Measurements from ENCODE around the gene KIF4B.
A peak's percentile ranks its signal among the peaks of the same experiment; 100 is the strongest.

Gene KIF4B

DNA sequence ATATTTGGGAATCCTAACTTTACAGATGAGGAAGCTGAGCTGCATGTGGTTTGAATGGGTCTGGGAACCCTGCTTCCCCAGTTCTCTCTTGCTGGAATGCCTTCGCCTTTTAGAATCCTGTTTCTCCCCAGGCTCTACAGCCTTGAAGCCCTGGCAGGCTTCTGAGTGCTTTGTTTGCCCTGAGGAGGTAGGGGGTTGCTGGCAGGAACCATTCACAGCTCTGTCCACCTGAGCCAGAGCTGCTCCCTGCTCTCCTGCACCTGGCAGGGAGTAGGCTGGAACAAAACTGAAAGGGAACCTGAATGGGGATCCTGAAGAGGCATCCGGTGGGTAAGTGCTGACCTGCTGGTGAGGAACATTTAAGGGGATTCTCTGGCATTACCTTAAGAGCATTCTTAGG is 33.0 kb downstream of the KIF4B start:
- H3K4me3 ChIP-seq (ENCODE audit: low read length) = no peak overlapping the region
- TF ChIP-seq CTCF (conservative IDR thresholded peaks at IDR 0.05; ENCODE audit: low read length) = no peak
- no peak for DNase-seq (ENCODE audit: low read depth)

DNA sequence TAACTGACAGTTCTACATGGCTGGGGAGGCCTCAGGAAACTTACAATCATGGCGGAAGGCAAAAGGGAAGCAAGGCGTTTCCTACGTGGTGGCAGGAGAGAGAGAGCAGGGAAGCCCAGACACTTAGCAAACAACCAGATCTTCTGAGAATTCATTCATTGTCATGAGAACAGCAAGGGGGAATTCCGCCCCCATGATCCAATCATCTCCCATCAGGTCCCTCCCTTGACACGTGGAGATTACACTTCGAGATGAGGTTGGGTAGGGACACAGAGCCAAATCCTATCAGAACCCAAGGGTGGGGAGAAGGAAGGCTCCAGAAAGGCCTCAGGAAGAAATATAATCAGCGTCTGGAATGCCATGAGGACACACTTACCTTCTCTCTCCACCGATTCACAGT is 34.3 kb downstream of the KIF4B start:
- no peak for TF ChIP-seq CTCF (conservative IDR thresholded peaks at IDR 0.05; ENCODE audit: low read length)
- DNase-seq (ENCODE audit: low read depth) = no peak

GRCh38 chr5:155049569-155050383 is 36.2 kb downstream of the KIF4B start:
- DNase-seq (ENCODE audit: low read depth) = no peak
- peak; percentile 43 for TF ChIP-seq CTCF (conservative IDR thresholded peaks at IDR 0.05; ENCODE audit: low read length)
- no peak overlapping the region for H3K4me3 ChIP-seq (ENCODE audit: low read length)

More for the DNA sequence above, 34.3 kb downstream of the KIF4B start:
- no peak overlapping the region for H3K4me3 ChIP-seq (ENCODE audit: low read length)

DNA sequence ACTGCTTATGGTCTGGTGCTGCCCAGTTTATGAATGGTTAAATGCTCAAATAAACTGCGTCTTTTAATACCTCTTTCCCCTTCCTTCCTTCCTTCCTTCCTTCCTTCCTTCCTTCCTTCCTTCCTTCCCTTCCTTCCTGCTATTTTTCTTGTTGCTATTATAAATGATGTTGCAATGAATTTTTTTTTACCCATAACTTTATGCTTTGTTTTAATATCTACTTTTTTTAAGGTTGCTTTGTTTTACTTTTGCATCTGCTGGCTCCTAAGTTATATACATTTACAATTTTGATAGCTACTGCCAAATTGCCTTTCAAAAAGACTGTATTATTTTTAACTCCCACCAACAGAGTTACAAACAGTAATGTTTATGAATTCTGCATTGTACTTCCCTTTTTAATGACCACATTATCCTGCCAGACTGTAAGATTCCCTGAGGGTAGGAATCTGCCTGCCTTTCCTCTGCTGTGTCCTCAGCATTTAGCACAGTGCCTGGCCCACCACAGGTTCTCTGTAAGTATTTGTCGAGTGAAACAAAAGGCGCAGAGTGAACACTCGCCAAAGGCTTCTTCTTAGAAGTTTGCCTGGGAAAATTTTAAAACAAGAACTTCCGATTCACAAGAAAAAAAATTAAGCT is 36.9 kb downstream of the KIF4B start:
- DNase-seq (ENCODE audit: low read depth) = no peak
- no peak for TF ChIP-seq CTCF (conservative IDR thresholded peaks at IDR 0.05; ENCODE audit: low read length)

GRCh38 chr5:155052532-155052931 is 39.0 kb downstream of the KIF4B start:
- no peak for DNase-seq (ENCODE audit: low read depth)
- TF ChIP-seq CTCF (conservative IDR thresholded peaks at IDR 0.05; ENCODE audit: low read length) = no peak
- no peak overlapping the region for H3K4me3 ChIP-seq (ENCODE audit: low read length)

More for the DNA sequence above, 36.9 kb downstream of the KIF4B start:
- no peak overlapping the region for H3K4me3 ChIP-seq (ENCODE audit: low read length)

- TF ChIP-seq CTCF (conservative IDR thresholded peaks at IDR 0.05; ENCODE audit: low read length) = no peak
- DNase-seq (ENCODE audit: low read depth) = no peak
- no peak overlapping the region for H3K4me3 ChIP-seq (ENCODE audit: low read length)
These were observed 39.9 kb downstream of the KIF4B start for GRCh38 chr5:155053501-155053900.

All from AG10803 (cell line).